IMR-90 (cell line): ENCODE measurements around the gene NDUFB5. TPM values are rescaled to one million over a fixed set of nuclear protein-coding genes. Genes with fewer than 3 reads are reported as not detected.

Experiments
- ATAC-seq: fragments of 200-7000 bp; cut with Tn5 transposase; 2 replicates; pipeline ENCODE4 v1.9.1; 2020; ENCODE audit warnings: low read depth, mild to moderate bottlenecking, moderate library complexity
- BruUV-seq: library from RNA; stranded (reverse); fragments of 400-500 nt; replicated peaks from 2 replicates; lab custom pipeline; 2021; lab: Mats Ljungman, UMichigan
- CTCF ChIA-PET: fragments of 300-600 bp; formaldehyde crosslinking; extraction: SDS; loops from one replicate; lab custom pipeline; 2021; ENCODE audit warnings: antibody characterized with exemption; lab: Yijun Ruan, JAX
- POLR2A ChIA-PET: fragments of 300-600 bp; sonication (Branson Sonifier 250); formaldehyde crosslinking; loops from one replicate; lab custom pipeline; 2022; ENCODE audit warnings: antibody characterized with exemption; ENCODE audit not compliant: unreplicated experiment; lab: Charles Lee
- DNase-seq: peaks from one replicate; pipeline ENCODE4 v3.0.0; 2013
- H2AFZ ChIP-seq: replicated peaks from 2 replicates; pipeline ENCODE3; 2013; ENCODE audit warnings: low read length, mild to moderate bottlenecking; ENCODE audit not compliant: poor library complexity
- H2AK5ac ChIP-seq: 2 replicates; pipeline ENCODE4 v1.6.1; 2013; ENCODE audit warnings: low read depth, low read length, inconsistent platforms
- H2AK9ac ChIP-seq: replicated peaks from 2 replicates; pipeline ENCODE3; 2013; ENCODE audit warnings: mild to moderate bottlenecking, low read depth, low read length, moderate library complexity; ENCODE audit not compliant: poor library complexity
- H2BK120ac ChIP-seq: 2 replicates; pipeline ENCODE4 v1.6.1; 2013; ENCODE audit warnings: low read depth, low read length, inconsistent platforms
- H2BK15ac ChIP-seq: 3 replicates; pipeline ENCODE4 v1.6.1; 2013; ENCODE audit warnings: low read depth, low read length, inconsistent platforms
- H2BK20ac ChIP-seq: 2 replicates; pipeline ENCODE4 v1.6.1; 2013; ENCODE audit warnings: low read depth, mild to moderate bottlenecking, inconsistent platforms, low read length, moderate library complexity
- H2BK5ac ChIP-seq: 2 replicates; pipeline ENCODE4 v1.6.1; 2013; ENCODE audit warnings: mild to moderate bottlenecking, low read depth, low read length, inconsistent platforms; ENCODE audit not compliant: poor library complexity, severe bottlenecking
- H3K14ac ChIP-seq: replicated peaks from 2 replicates; pipeline ENCODE4 v1.6.1; 2013; ENCODE audit warnings: low read depth, low read length, inconsistent platforms
- H3K18ac ChIP-seq: 2 replicates; pipeline ENCODE4 v1.6.1; 2013; ENCODE audit warnings: low read depth, low read length, control low read depth
- H3K23ac ChIP-seq: 2 replicates; pipeline ENCODE4 v1.6.1; 2013; ENCODE audit warnings: low read depth, low read length, inconsistent platforms
- H3K27ac ChIP-seq: 2 replicates; pipeline ENCODE4 v1.5.1; 2013; ENCODE audit warnings: mild to moderate bottlenecking, control low read depth, low read length; ENCODE audit not compliant: insufficient read depth
- H3K27me3 ChIP-seq: 2 replicates; pipeline ENCODE4 v1.6.1; 2013; ENCODE audit warnings: low read length; ENCODE audit not compliant: control insufficient read depth, insufficient read depth
- H3K36me3 ChIP-seq: 2 replicates; pipeline ENCODE4 v1.6.1; 2013; ENCODE audit warnings: low read length, mixed read lengths; ENCODE audit not compliant: control insufficient read depth, insufficient read depth
- H3K4ac ChIP-seq: 2 replicates; pipeline ENCODE4 v1.6.1; 2013; ENCODE audit warnings: low read depth, low read length, inconsistent platforms
- H3K4me1 ChIP-seq: 2 replicates; pipeline ENCODE4 v1.6.1; 2013; ENCODE audit warnings: low read length, mixed read lengths; ENCODE audit not compliant: control insufficient read depth, insufficient read depth
- H3K4me2 ChIP-seq: 2 replicates; pipeline ENCODE4 v1.6.1; 2013; ENCODE audit warnings: low read depth, mild to moderate bottlenecking, control low read depth, low read length, moderate library complexity
- H3K4me3 ChIP-seq: 2 replicates; pipeline ENCODE4 v1.5.1; 2013; ENCODE audit warnings: low read depth, mild to moderate bottlenecking, control low read depth, low read length, moderate library complexity; ENCODE audit not compliant: insufficient read depth
- H3K56ac ChIP-seq: 2 replicates; pipeline ENCODE4 v1.6.1; 2013; ENCODE audit warnings: low read length, inconsistent platforms; ENCODE audit not compliant: insufficient read depth; ENCODE audit errors: extremely low read depth
- H3K79me1 ChIP-seq, 2 experiments: 2 replicates each; pipeline ENCODE4 v1.6.1; 2013; ENCODE audit warnings: low read length in 2 of 2, inconsistent platforms in 1 of 2, low read depth in 1 of 2
- H3K9ac ChIP-seq: 2 replicates; pipeline ENCODE4 v1.6.1; 2013; ENCODE audit warnings: low read depth, low read length, control low read depth
- H3K9me1 ChIP-seq: 2 replicates; pipeline ENCODE4 v1.6.1; 2013; ENCODE audit warnings: low read length, inconsistent platforms; ENCODE audit not compliant: insufficient read depth
- H3K9me3 ChIP-seq: 2 replicates; pipeline ENCODE4 v1.6.1; 2013; ENCODE audit warnings: low read length; ENCODE audit not compliant: control insufficient read depth, insufficient read depth
- H4K20me1 ChIP-seq: 2 replicates; pipeline ENCODE4 v1.6.1; 2013; ENCODE audit warnings: low read length, inconsistent platforms; ENCODE audit not compliant: insufficient read depth
- H4K5ac ChIP-seq: 2 replicates; pipeline ENCODE4 v1.6.1; 2013; ENCODE audit warnings: mild to moderate bottlenecking, low read depth, low read length, control low read depth
- H4K8ac ChIP-seq, 2 experiments: 2 replicates each; pipeline ENCODE4 v1.6.1; 2013; ENCODE audit warnings: low read depth in 2 of 2, low read length in 2 of 2, control low read depth in 1 of 2, inconsistent platforms in 1 of 2
- H4K91ac ChIP-seq: 2 replicates; pipeline ENCODE4 v1.6.1; 2013; ENCODE audit warnings: low read depth, low read length, inconsistent platforms; ENCODE audit not compliant: insufficient read depth
- CTCF ChIP-seq: conservative IDR thresholded peaks from 2 replicates; pipeline ENCODE4 v1.5.1; 2012; ENCODE audit warnings: mild to moderate bottlenecking, low read depth, low read length, improper control_type of control experiment
- RAD21 ChIP-seq: IDR thresholded peaks from 2 replicates; pipeline ENCODE4 v1.6.1; 2012; ENCODE audit warnings: low read length, improper control_type of control experiment
- SMC3 ChIP-seq: fragments of 150-350 bp; IDR thresholded peaks from 2 replicates; pipeline ENCODE4 v1.6.1; 2016; ENCODE audit warnings: low read depth, mild to moderate bottlenecking, antibody characterized with exemption, low read length, moderate library complexity
- USF2 ChIP-seq: fragments of 150-350 bp; IDR thresholded peaks from 2 replicates; pipeline ENCODE4 v1.6.1; 2017; ENCODE audit warnings: mild to moderate bottlenecking, antibody characterized with exemption, low read length, low read depth
- WGBS, 2 experiments: methylation state at CpG; one replicate each; pipeline versions ENCODE4 v1.1.5 to v1.1.7; 2013; ENCODE audit warnings: missing lambda C conversion rate in 2 of 2; ENCODE audit not compliant: insufficient read length in 1 of 2; ENCODE audit errors: extremely low coverage in 2 of 2; 5-methylcytosine and 5-hydroxymethylcytosine counted together
- dilution Hi-C: fragments of 300-500 bp; cut with HindIII; formaldehyde crosslinking; loops from one replicate; pipeline ENCODE4 v1.14.3; 2018; ENCODE audit warnings: low sequenced_read_pairs; ENCODE audit not compliant: unreplicated experiment
- in situ Hi-C: fragments of 300-500 bp; cut with MboI; formaldehyde crosslinking; loops from 3 replicates; pipeline ENCODE4 v1.14.3; 2019; ENCODE audit warnings: low sequenced_read_pairs, inconsistent platforms, mixed read lengths
- intact Hi-C: fragments of 100-400 bp; cut with micrococcal nuclease; formaldehyde crosslinking; loops from 2 replicates; pipeline ENCODE4 v1.10.0; 2022
- polyA plus RNA-seq, 3 experiments: library from polyadenylated mRNA; depleted of rRNA; stranded (reverse); fragments of >200 nt; gene quantifications; 2 replicates each; pipeline ENCODE4 v1.2.3, GENCODE V29; 2012; ENCODE audit warnings: low replicate concordance in 1 of 3
- total RNA-seq: library from RNA; depleted of rRNA; stranded (reverse); fragments of >200 nt; gene quantifications from 2 replicates; pipeline ENCODE4 v1.2.3, GENCODE V29; 2012

NDUFB5 gene
- total and polyA plus RNA-seq, 2 of the 4 experiments (the other 2 are of a cell fraction): 17.2 to 29.3 TPM

- H3K4me2 ChIP-seq: no peak overlapping the region
- H3K4ac ChIP-seq: no peak overlapping the region
- no peak overlapping the region for H3K56ac ChIP-seq
- peak; percentile 81 for DNase-seq
- no peak overlapping the region for H2BK20ac ChIP-seq
- dilution Hi-C loops: no loop called here
- H3K79me1 ChIP-seq: peaks cover 0 to 4% of the 10 kb centered on the region in 2 experiments; a peak in 3 of 4 replicates
- no peak overlapping the region for H4K91ac ChIP-seq
- H3K9me3 ChIP-seq: no peaks in the 10 kb centered on the region
- no TSS peak for BruUV-seq
- ChIA-PET CTCF (interaction anchor here (0.9 kb wide), 1 partner anchor 102 kb away, joined by 3 read pairs; no protein-coding TSS in a partner anchor), POLR2A (no interaction called here)
- no peak overlapping the region for H2AK9ac ChIP-seq
- H3K18ac ChIP-seq: no peak overlapping the region
- no peak overlapping the region for H2BK120ac ChIP-seq
- H3K36me3 ChIP-seq: no peaks in the 10 kb centered on the region
- H3K14ac ChIP-seq: no peak overlapping the region
- no peak overlapping the region for H3K27ac ChIP-seq
- H2AK5ac ChIP-seq: no peak overlapping the region
- H3K4me1 ChIP-seq: peaks cover under 1% of the 10 kb centered on the region; the same call in 1 of the 2 replicates
- WGBS, 2 experiments: 0% methylated on average over 2 of the region's 3 CpGs; no CpG with 5 or more reads in 1 of the 2 experiments
- H4K20me1 ChIP-seq: no peaks in the 10 kb centered on the region
- H3K9me1 ChIP-seq: no peaks in the 10 kb centered on the region; the same call in 1 of the 2 replicates
- H4K8ac ChIP-seq: no peak overlapping the region
- intact Hi-C loops: loop anchor here (1.0 to 5.0 kb wide), 5 partner anchors 109 to 544 kb away; partner anchors contain the start of gene PIK3CA
- H3K4me3 ChIP-seq: no peak overlapping the region
- H3K23ac ChIP-seq: no peak overlapping the region
- no peaks in the 10 kb centered on the region for H3K27me3 ChIP-seq
- no peak overlapping the region for H4K5ac ChIP-seq
- no peak overlapping the region for H2AFZ ChIP-seq
- no peak overlapping the region for H2BK5ac ChIP-seq
- no peak overlapping the region for H3K9ac ChIP-seq
- H2BK15ac ChIP-seq: no peak overlapping the region
- peak; percentile 96 for TF ChIP-seq SMC3
- TF ChIP-seq RAD21: peak; percentile 97
- TF ChIP-seq USF2: no peak
- peak; percentile 95 for TF ChIP-seq CTCF
- ATAC-seq: no peak; the same call in 1 of the 2 replicates
- in situ Hi-C loops: loop anchor here (5.0 to 25.0 kb wide), 3 partner anchors 112 to 547 kb away; no protein-coding TSS in a partner anchor
Measured at GRCh38 chr3:179558742-179559364, 45.7 kb upstream of the NDUFB5 start.
